Astrocyte of the spinal cord (primary cell): ENCODE data around the gene DCUN1D4.

Source experiments
- DNase-seq: peaks from one replicate; pipeline ENCODE4 v3.0.0; 2011; ENCODE audit warnings: low read depth, low spot score
- H3K4me3 ChIP-seq: 2 replicates; pipeline ENCODE4 v1.5.1; 2011; ENCODE audit warnings: low read depth, mild to moderate bottlenecking, low read length, moderate library complexity
- in situ Hi-C: cut with HindIII; loops from 2 replicates; pipeline ENCODE4 v1.10.0; 2017; ENCODE audit warnings: low sequenced_read_pairs
- TF ChIP-seq, protein P1 (sequence below): IDR thresholded peaks from 2 replicates; pipeline ENCODE4 v1.5.1; 2012; ENCODE audit warnings: low read depth, mild to moderate bottlenecking, low read length, inconsistent platforms

Gene DCUN1D4

GRCh38 chr4:51901363-51901762 lies 58.4 kb downstream of the DCUN1D4 start:
- TF ChIP-seq, protein P1, sequence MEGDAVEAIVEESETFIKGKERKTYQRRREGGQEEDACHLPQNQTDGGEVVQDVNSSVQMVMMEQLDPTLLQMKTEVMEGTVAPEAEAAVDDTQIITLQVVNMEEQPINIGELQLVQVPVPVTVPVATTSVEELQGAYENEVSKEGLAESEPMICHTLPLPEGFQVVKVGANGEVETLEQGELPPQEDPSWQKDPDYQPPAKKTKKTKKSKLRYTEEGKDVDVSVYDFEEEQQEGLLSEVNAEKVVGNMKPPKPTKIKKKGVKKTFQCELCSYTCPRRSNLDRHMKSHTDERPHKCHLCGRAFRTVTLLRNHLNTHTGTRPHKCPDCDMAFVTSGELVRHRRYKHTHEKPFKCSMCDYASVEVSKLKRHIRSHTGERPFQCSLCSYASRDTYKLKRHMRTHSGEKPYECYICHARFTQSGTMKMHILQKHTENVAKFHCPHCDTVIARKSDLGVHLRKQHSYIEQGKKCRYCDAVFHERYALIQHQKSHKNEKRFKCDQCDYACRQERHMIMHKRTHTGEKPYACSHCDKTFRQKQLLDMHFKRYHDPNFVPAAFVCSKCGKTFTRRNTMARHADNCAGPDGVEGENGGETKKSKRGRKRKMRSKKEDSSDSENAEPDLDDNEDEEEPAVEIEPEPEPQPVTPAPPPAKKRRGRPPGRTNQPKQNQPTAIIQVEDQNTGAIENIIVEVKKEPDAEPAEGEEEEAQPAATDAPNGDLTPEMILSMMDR, result no peak
- no peak overlapping the region for H3K4me3 ChIP-seq
- in situ Hi-C loops, result no loop called here
- DNase-seq, result no peak

DNA sequence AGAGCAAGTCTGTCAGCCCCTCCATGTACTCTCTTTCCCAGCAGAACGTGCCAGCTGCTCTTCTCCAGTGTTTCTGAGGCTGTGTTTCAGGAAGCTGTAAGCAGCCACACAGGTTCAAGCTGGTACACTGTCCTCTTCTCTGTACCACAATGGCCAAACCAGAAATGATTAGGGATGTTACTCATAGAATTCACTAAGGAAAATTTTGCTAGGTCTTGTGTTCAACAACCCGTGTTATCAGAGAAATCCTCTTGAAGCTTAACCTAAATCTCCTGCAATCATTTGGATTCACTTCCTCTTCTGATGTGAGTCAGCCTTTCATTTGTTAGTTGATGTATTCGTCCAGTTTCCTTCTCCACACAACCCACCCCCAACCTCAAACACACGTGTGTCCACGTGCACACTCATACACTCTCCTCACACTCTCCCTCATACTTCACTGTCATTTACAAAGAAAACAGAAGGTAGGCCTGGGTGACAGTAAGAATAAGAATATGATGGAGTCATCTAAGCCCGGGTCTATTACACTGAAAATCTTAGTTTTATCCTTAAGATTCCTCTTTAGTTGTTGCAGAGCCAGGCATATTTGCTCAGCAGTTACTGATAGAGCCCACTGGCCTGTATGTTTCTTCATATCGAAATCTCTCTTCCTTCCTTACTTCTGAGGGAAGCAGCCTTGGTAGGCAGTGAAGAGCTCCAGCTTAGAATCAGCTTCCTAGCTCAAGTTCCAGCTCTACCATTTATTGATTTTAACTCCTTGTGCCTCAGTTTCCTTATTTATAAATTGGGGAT lies 63.4 kb downstream of the DCUN1D4 start:
- TF ChIP-seq, protein P1, result no peak
- H3K4me3 ChIP-seq, result no peak overlapping the region
- in situ Hi-C loops, result no loop called here
- no peak for DNase-seq

DNA sequence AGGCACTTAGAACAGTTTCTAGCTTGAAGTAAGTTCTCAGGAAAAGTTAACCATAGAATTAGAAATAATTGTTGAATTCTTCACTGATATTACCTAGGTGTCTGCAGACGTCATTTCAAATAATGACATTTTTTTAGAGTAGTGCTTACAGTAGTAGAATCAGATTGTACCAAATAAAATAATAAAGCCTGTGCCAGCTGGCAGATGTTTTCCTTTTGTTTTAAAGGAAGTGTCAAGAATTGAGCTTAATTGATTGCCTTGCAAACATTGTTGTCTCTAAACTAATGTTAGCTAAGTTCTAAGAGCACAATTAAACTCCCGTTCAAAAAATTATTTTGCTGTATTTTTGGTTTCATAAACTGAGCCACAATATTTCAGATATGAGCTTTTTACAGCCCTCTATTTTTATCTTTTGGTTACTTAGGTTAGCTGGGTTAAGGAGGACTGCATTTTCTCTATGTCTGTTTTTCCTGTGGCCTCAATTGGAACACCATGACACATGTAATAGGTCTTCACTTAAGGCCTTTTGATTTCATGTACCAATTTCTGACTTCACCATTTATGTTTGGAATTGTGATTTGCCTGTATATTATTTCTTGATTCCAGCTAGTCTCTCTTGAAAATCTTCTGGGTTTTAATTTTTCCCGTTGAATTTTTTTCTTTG lies 64.2 kb downstream of the DCUN1D4 start:
- no peak overlapping the region for H3K4me3 ChIP-seq
- in situ Hi-C loops, result no loop called here
- TF ChIP-seq, protein P1, result no peak
- no peak for DNase-seq

- TF ChIP-seq, protein P1, result no peak
- DNase-seq, result no peak
- in situ Hi-C loops, result no loop called here
- no peak overlapping the region for H3K4me3 ChIP-seq
Measured at GRCh38 chr4:51909236-51909703, 66.3 kb downstream of the DCUN1D4 start.

DNA sequence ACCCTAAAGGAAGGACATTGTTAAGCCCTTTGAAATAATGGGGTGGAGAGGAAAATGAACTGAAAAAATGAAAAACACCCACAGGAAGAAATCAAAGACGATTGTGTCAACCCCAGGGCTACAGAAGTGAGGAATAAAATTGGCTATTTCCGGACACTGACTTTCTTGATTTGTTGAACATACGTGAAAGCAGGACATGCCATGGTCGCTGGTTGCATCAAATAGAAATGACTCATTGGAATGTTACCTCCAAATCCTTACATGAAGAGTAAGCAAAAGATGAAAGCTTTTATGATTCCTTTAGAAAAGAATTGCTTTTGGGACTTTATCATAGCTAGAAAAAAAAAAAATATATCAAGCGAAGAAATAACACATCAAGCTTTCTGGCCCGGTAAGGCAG lies 75.3 kb downstream of the DCUN1D4 start:
- TF ChIP-seq, protein P1, result no peak
- DNase-seq, result peak; percentile 9
- no peak overlapping the region for H3K4me3 ChIP-seq
- in situ Hi-C loops, result no loop called here

DNA sequence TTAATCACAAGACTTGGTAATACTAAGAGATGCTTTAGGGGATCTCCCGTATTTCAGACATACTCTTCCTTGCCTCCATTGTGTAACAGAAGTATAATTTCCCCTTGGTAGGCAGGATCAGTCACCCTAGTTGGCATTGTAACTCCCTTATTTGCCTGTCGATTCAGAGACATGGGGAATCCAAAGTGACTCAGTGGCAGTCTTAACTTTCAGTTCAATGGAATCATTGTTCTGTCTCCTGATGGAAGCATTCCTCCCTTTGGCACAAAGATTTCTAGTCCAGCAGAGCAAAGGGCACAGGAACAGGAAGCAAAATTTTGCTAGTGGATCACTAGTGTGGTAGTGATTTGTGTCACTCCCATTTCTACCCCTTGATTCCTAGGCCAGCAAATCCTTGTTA lies 80.4 kb downstream of the DCUN1D4 start:
- no peak for DNase-seq
- no peak overlapping the region for H3K4me3 ChIP-seq
- in situ Hi-C loops, result no loop called here
- TF ChIP-seq, protein P1, result no peak
